ENCODE data around the gene TSACC.

Gene TSACC

DNA sequence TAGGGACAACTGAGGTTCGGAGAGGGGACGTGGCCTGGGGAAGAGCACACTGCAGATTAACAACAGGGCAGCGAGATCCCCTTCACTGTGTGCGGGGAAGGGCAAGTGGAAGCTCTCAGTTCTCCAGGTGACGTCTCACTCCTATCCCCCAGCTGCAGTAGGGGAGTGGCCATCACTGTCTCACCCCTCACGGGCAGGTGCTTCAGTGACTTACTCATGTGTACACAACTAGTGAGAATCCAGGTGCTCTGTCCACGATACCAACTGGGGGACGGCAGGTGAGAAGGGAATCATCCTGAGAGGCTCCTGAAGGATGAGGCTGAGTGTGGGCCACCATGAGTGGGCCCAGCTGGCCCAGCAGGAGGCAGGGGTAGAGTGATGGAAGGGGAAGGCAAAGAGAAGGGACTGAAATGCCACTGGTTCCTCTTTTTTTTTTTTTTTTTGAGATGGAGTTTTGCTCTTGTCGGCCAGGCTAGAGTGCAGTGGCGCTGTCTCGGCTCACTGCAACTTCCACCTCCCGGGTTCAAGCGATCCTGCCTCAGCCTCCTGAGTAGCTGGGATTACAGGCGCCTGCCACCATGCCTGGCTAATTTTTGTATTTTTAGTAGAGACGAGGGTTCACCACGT lies 56.6 kb downstream of the TSACC start:
- no peak for DNase-seq

Data from stimulated activated CD4-positive, alpha-beta T cell treated with anti-CD3 and anti-CD28 coated beads, Interleukin-2, amount 100 ng/mL, for 24 hours (primary cell).